ENCODE results near the gene RIOK1. TPM values are rescaled to one million over a fixed set of nuclear protein-coding genes. Genes with fewer than 3 reads are reported as not detected.

The RIOK1 gene
- total and polyA plus RNA-seq, 2 of the 8 experiments (the other 6 are each of a cell fraction or from before 2014, with no cell fraction given), result 11.8 to 26.9 TPM

GRCh38 chr6:7419065-7419464, 29.5 kb downstream of the RIOK1 start:
- Histone ChIP-seq H3K4ac (replicated peaks; ENCODE audit: insufficient read length, low read depth, low read length) (no peak overlapping the region), H2BK120ac (replicated peaks; ENCODE audit: low read depth, low read length) (no peak overlapping the region), H3K9ac (replicated peaks in 1 of 4; ENCODE audit: extremely low read depth in 1 of 4, low read depth in 3 of 4, low read length in 3 of 4) (no peak overlapping the region), H3K23ac (ENCODE audit: insufficient read length) (no peak overlapping the region), H3K4me3 (ENCODE audit: extremely low read depth in 1 of 4, insufficient read depth in 2 of 4, low read depth in 3 of 4, low read length in 4 of 4) (no peak overlapping the region), H3K14ac (ENCODE audit: insufficient read length) (no peak overlapping the region), H4K8ac (ENCODE audit: extremely low read depth, insufficient read depth, low read length) (no peak overlapping the region), H2BK5ac (ENCODE audit: low read depth, low read length) (no peak overlapping the region), H3K79me2 (ENCODE audit: control insufficient read depth in 1 of 2, insufficient read depth in 2 of 2, low read length in 2 of 2) (no peaks in the 10 kb centered on the region), H3K27ac (ENCODE audit: low read depth, low read length) (no peak overlapping the region), H3K9me3 (ENCODE audit: insufficient read depth in 2 of 2, low read depth in 1 of 2, low read length in 1 of 2) (no peaks in the 10 kb centered on the region), H3K18ac (ENCODE audit: extremely low read depth, low read length) (no peak overlapping the region), H2BK15ac (ENCODE audit: low read length) (no peak overlapping the region), H3K56ac (replicated peaks; ENCODE audit: insufficient read length, low read depth, low read length) (no peak overlapping the region), H4K5ac (ENCODE audit: insufficient read length, low read depth, low read length) (no peak overlapping the region), H2BK20ac (ENCODE audit: low read length) (no peak overlapping the region), H3K4me2 (ENCODE audit: insufficient read depth in 1 of 2, low read depth in 2 of 2, low read length in 2 of 2) (no peak overlapping the region), H3K4me1 (replicated peaks in 1 of 4; ENCODE audit: control insufficient read depth in 3 of 4, insufficient read depth in 4 of 4, low read length in 3 of 4) (peaks cover 0 to 8% (median 5%) of the 10 kb centered on the region in 4 experiments; a peak in 5 of 7 replicates), H4K91ac (replicated peaks; ENCODE audit: insufficient read length, low read length) (no peak overlapping the region), H2AK5ac (ENCODE audit: low read depth, low read length) (no peak overlapping the region), H3K27me3 (replicated peaks in 1 of 4; ENCODE audit: control insufficient read depth in 3 of 4, extremely low read depth in 1 of 4, insufficient read depth in 3 of 4, low read length in 3 of 4) (no peaks in the 10 kb centered on the region), H3K79me1 (ENCODE audit: low read depth, low read length) (no peaks in the 10 kb centered on the region), H2AFZ (ENCODE audit: low read length) (no peak overlapping the region), H2BK12ac (ENCODE audit: low read depth, low read length) (no peak overlapping the region), H3K36me3 (ENCODE audit: control insufficient read depth in 2 of 4, insufficient read depth in 4 of 4, low read length in 3 of 4) (peaks cover 2 to 34% (median 21%) of the 10 kb centered on the region in 4 experiments), H3K23me2 (ENCODE audit: low read depth, low read length) (no peaks in the 10 kb centered on the region), H4K20me1 (replicated peaks in 1 of 2; ENCODE audit: control insufficient read depth in 1 of 2, insufficient read depth in 2 of 2, low read length in 2 of 2) (peaks cover 0 to 2% of the 10 kb centered on the region in 2 experiments)
- TF ChIP-seq CTBP2 (IDR thresholded peaks at IDR 0.05; ENCODE audit: borderline replicate concordance, insufficient read depth, insufficient read length, low read length) (no peak), TBP (IDR thresholded peaks at IDR 0.05; ENCODE audit: low read depth, low read length) (no peak), RNF2 (IDR thresholded peaks at IDR 0.05; ENCODE audit: borderline replicate concordance, low read depth, low read length, missing control alignments, poor library complexity, severe bottlenecking) (no peak), RBBP5 (IDR thresholded peaks at IDR 0.05; ENCODE audit: borderline replicate concordance, low read depth, low read length) (no peak), ASH2L (IDR thresholded peaks at IDR 0.05; ENCODE audit: low read length) (no peak), TAF1 (IDR thresholded peaks at IDR 0.05; ENCODE audit: low read depth, low read length) (no peak), BACH1 (IDR thresholded peaks at IDR 0.05; ENCODE audit: low read length) (no peak), TEAD4 (IDR thresholded peaks at IDR 0.05; ENCODE audit: low read depth, low read length) (no peak)
- CTCF ChIA-PET (ENCODE audit: partially characterized antibody), result interaction anchor here (1.3 kb wide), 1 partner anchor 198 kb away, joined by 3 read pairs; no protein-coding TSS in a partner anchor
- DNase-seq (ENCODE audit: low read depth in 1 of 2, low spot score in 2 of 2), result no peak
- FAIRE-seq, result no peak
- POLR2A ChIA-PET (ENCODE audit: partially characterized antibody), result no interaction called here
- WGBS, 2 experiments (ENCODE audit: extremely low coverage in 1 of 2, insufficient coverage in 1 of 2, insufficient read length in 1 of 2, insufficient replicate concordance in 2 of 2, low coverage in 1 of 2, low lambda C conversion rate in 2 of 2, missing lambda C conversion rate in 1 of 2), result 86% methylated on average over 1 of the region's 1 CpG; no CpG with 5 or more reads in 1 of the 2 experiments

All from H1 (cell line).